Muscle layer of colon (tissue), 2 donors: Measurements from ENCODE around the gene TTC33.
"Not testable (repeated sequence)": the region's sequence is repeated elsewhere in the genome, so short reads cannot be mapped to it uniquely, and the experiment has no call there.

Source experiments
- H3K27ac ChIP-seq: one replicate; pipeline ENCODE4 v1.7.0; 2013; ENCODE audit warnings: low read depth, mild to moderate bottlenecking, low read length, moderate library complexity
- H3K27me3 ChIP-seq, 2 donors: one replicate each; pipeline ENCODE4 v1.7.0; 2013; ENCODE audit warnings: low read length in 2 of 2, mild to moderate bottlenecking in 2 of 2; ENCODE audit not compliant: insufficient read depth in 2 of 2, control insufficient read depth in 1 of 2
- H3K36me3 ChIP-seq: one replicate; pipeline ENCODE4 v1.7.0; 2013; ENCODE audit warnings: mild to moderate bottlenecking, low read length; ENCODE audit not compliant: insufficient read depth
- H3K4me1 ChIP-seq: one replicate; pipeline ENCODE4 v1.7.0; 2013; ENCODE audit warnings: mild to moderate bottlenecking, low read length; ENCODE audit not compliant: insufficient read depth
- H3K4me3 ChIP-seq, 2 donors: one replicate each; pipeline ENCODE4 v1.7.0; 2013; ENCODE audit warnings: low read length in 2 of 2, low read depth in 1 of 2, mild to moderate bottlenecking in 1 of 2, moderate library complexity in 1 of 2
- H3K9ac ChIP-seq: one replicate; pipeline ENCODE4 v1.7.0; 2013; ENCODE audit warnings: low read length
- H3K9me3 ChIP-seq: one replicate; pipeline ENCODE4 v1.7.0; 2013; ENCODE audit warnings: mild to moderate bottlenecking, low read length
- donor health status: abdominal sarcoma.
- donor health status: Adenocarcinoma of cecum.

TTC33 gene

GRCh38 chr5:40571729-40572128 lies 184.0 kb downstream of the TTC33 start:
- H3K27ac ChIP-seq: no peak overlapping the region
- H3K4me3 ChIP-seq: no peak overlapping the region
- H3K9me3 ChIP-seq: no peaks in the 10 kb centered on the region
- H3K4me1 ChIP-seq: no peaks in the 10 kb centered on the region
- H3K27me3 ChIP-seq: no peaks in the 10 kb centered on the region
- no peak overlapping the region for H3K9ac ChIP-seq
- H3K36me3 ChIP-seq: no peaks in the 10 kb centered on the region

- H3K4me1 ChIP-seq: no peaks in the 10 kb centered on the region
- H3K4me3 ChIP-seq: no peak overlapping the region
- no peaks in the 10 kb centered on the region for H3K27me3 ChIP-seq
- H3K36me3 ChIP-seq: no peaks in the 10 kb centered on the region
- H3K9ac ChIP-seq: no peak overlapping the region
- no peaks in the 10 kb centered on the region for H3K9me3 ChIP-seq
- H3K27ac ChIP-seq: no peak overlapping the region
Measured at GRCh38 chr5:40570408-40571129, 185.2 kb downstream of the TTC33 start.

DNA sequence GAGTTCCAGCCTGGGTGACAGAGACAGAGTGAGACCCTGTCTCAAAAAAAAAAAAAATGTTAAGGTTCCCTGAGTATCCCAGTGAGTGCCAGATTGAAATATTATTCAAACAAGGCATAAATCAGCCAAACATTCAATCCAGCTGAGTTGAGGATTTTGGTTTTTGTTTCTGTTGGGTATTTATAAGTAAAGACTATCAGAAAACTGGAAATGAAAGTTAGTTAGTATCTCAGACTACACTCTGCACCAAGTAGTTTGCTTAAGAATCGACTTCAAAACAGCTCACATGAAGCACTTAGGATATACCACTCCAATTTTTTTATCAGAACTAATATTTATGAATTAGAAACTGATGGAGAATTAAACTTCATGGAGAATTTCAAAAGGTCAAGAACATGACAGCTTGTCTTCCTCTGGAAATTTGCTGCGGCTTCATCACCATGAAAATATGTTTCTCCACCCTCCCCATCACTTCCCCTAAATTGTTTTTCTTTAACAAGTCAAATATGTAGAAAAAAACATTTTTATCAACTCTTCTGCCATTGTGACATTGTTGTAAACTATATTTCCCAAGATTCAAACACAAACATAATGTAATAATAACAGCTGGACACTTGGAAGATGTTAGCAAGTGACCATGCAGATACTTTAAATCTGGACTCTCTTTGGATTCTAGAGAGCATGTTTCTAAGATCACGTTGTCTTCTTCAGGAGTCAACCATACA lies 186.1 kb downstream of the TTC33 start:
- Histone ChIP-seq H3K27ac (no peak overlapping the region), H3K27me3 (no peaks in the 10 kb centered on the region), H3K4me3 (no peak overlapping the region), H3K4me1 (no peaks in the 10 kb centered on the region), H3K9me3 (no peaks in the 10 kb centered on the region), H3K36me3 (no peaks in the 10 kb centered on the region), H3K9ac (no peak overlapping the region)

GRCh38 chr5:40568548-40568947 lies 187.2 kb downstream of the TTC33 start:
- Histone ChIP-seq H3K36me3 (no peaks in the 10 kb centered on the region), H3K9me3 (no peaks in the 10 kb centered on the region), H3K9ac (no peak overlapping the region), H3K4me3 (no peak overlapping the region), H3K4me1 (no peaks in the 10 kb centered on the region), H3K27me3 (no peaks in the 10 kb centered on the region), H3K27ac (no peak overlapping the region)

DNA sequence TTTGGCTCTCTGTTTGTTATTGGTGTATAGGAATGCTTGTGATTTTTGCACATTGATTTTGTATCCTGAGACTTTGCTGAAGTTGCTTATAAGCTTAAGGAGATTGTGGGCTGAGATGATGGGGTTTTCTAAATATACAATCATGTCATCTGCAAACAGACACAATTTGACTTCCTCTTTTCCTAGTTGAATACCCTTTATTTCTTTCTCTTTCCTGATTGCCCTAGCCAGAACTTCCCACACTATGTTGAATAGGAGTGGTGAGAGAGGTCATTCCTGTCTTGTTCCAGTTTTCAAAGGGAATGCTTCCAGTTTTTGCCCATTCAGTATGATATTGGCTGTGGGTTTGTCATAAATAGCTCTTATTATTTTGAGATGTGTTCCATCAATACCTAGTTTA lies 192.6 kb downstream of the TTC33 start:
- not testable (repeated sequence) for H3K4me3 ChIP-seq, H3K9me3 ChIP-seq, H3K36me3 ChIP-seq, H3K9ac ChIP-seq, H3K27me3 ChIP-seq, H3K27ac ChIP-seq, H3K4me1 ChIP-seq

DNA sequence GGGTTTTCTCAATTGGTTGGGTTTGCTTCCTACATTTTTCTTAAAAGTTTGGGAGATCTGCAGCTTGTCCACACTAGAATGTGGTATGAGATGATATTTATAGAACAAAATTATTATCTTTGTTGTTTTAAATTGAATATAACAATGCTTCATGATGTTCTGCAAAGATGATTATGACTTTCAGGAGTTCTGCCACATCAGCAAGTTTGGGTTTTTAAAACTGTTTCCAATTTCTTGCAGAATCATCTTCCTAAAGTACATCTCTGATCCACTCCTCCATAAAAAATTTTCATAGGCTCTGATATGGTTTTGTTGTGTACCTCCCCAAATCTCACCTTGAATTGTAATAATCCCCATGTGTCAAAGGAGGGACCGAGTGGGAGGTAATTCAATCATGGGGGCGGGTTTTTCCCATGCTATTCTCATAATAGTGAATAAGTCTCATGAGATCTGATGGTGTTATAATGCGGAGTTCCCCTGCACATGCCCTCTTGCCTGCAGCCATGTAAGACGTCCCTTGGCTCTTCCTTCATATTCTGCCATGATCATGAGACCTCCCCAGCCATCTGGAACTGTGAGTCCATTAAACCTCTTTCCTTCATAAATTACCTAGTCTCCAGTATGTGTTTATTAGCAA lies 195.2 kb downstream of the TTC33 start:
- Histone ChIP-seq H3K27me3 (no peaks in the 10 kb centered on the region), H3K4me3 (no peak overlapping the region), H3K4me1 (no peaks in the 10 kb centered on the region), H3K9ac (no peak overlapping the region), H3K27ac (no peak overlapping the region), H3K9me3 (no peaks in the 10 kb centered on the region), H3K36me3 (no peaks in the 10 kb centered on the region)

- no peaks in the 10 kb centered on the region for H3K9me3 ChIP-seq
- H3K4me1 ChIP-seq: no peaks in the 10 kb centered on the region
- H3K27ac ChIP-seq: no peak overlapping the region
- no peak overlapping the region for H3K9ac ChIP-seq
- no peak overlapping the region for H3K4me3 ChIP-seq
- H3K27me3 ChIP-seq: no peaks in the 10 kb centered on the region
- H3K36me3 ChIP-seq: no peaks in the 10 kb centered on the region
Measured at GRCh38 chr5:40559306-40559705, 196.5 kb downstream of the TTC33 start.

- Histone ChIP-seq H3K36me3 (no peaks in the 10 kb centered on the region), H3K27me3 (no peaks in the 10 kb centered on the region), H3K9me3 (no peaks in the 10 kb centered on the region), H3K4me1 (peaks cover under 1% of the 10 kb centered on the region), H3K4me3 (no peak overlapping the region), H3K9ac (no peak overlapping the region), H3K27ac (no peak overlapping the region)
Measured at GRCh38 chr5:40557501-40557900, 198.3 kb downstream of the TTC33 start.

GRCh38 chr5:40556811-40557210 lies 198.9 kb downstream of the TTC33 start:
- Histone ChIP-seq H3K27ac (no peak overlapping the region), H3K9me3 (no peaks in the 10 kb centered on the region), H3K36me3 (no peaks in the 10 kb centered on the region), H3K9ac (no peak overlapping the region), H3K27me3 (no peaks in the 10 kb centered on the region), H3K4me3 (no peak overlapping the region), H3K4me1 (peaks cover 8% of the 10 kb centered on the region)

DNA sequence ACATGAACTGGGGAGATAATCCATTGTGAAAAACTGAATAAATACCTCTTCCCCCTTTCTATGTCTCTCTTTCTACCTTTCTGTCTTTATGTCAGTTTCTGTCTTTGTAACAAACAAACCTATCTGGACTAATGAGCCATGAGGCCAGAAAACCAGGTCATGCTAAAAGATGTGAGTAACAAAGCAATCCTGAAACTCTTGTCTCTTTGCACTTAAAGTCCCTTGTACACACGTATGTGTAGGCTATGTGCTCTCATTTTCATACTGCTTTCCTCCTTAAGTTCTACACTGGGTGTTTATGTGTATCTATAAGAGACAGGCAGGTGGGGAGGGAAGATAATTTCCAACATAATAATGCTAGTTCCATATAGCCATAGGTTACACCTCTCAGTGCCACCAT lies 199.9 kb downstream of the TTC33 start:
- peaks cover 8% of the 10 kb centered on the region for H3K4me1 ChIP-seq
- no peak overlapping the region for H3K4me3 ChIP-seq
- no peak overlapping the region for H3K9ac ChIP-seq
- H3K36me3 ChIP-seq: no peaks in the 10 kb centered on the region
- no peaks in the 10 kb centered on the region for H3K9me3 ChIP-seq
- no peaks in the 10 kb centered on the region for H3K27me3 ChIP-seq
- H3K27ac ChIP-seq: no peak overlapping the region

- H3K9me3 ChIP-seq: no peaks in the 10 kb centered on the region
- no peak overlapping the region for H3K9ac ChIP-seq
- H3K4me3 ChIP-seq: no peak overlapping the region
- H3K27ac ChIP-seq: no peak overlapping the region
- H3K27me3 ChIP-seq: no peaks in the 10 kb centered on the region
- H3K4me1 ChIP-seq: peaks cover 8% of the 10 kb centered on the region
- no peaks in the 10 kb centered on the region for H3K36me3 ChIP-seq
Measured at GRCh38 chr5:40554813-40555212, 200.9 kb downstream of the TTC33 start.
